AG10803 (cell line): ENCODE measurements around the gene RCOR3.

Source experiments
- DNase-seq: peaks from one replicate; pipeline ENCODE4 v3.0.0; 2010; ENCODE audit warnings: low read depth
- H3K4me3 ChIP-seq: 2 replicates; pipeline ENCODE4 v1.5.1; 2011; ENCODE audit warnings: mild to moderate bottlenecking, low read length, control low read depth
- TF ChIP-seq, protein P1 (sequence below): conservative IDR thresholded peaks from 2 replicates; pipeline ENCODE4 v1.5.1; 2011; ENCODE audit warnings: mild to moderate bottlenecking, low read length, control low read depth, inconsistent platforms

RCOR3 gene

DNA sequence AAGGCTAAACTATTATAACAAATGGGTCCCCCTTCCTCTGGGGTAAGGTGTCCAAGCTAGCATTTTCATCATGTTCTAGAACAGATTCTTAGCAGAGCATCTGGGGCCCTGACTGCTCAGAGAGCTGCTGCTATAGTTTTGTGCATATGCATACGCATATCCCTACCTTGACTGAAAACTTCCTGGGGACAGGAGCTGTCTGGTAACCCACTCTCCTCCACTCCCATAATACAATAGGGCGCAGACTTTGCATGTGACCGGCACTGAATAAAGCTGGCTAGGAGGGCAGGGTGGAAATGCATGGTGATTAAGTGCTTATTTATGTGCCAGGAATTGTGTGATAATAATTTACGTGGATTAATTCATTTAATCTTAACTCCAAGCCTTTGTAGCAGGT, 79.1 kb downstream of the RCOR3 start:
- DNase-seq: no peak
- H3K4me3 ChIP-seq: no peak overlapping the region
- TF ChIP-seq, protein P1, sequence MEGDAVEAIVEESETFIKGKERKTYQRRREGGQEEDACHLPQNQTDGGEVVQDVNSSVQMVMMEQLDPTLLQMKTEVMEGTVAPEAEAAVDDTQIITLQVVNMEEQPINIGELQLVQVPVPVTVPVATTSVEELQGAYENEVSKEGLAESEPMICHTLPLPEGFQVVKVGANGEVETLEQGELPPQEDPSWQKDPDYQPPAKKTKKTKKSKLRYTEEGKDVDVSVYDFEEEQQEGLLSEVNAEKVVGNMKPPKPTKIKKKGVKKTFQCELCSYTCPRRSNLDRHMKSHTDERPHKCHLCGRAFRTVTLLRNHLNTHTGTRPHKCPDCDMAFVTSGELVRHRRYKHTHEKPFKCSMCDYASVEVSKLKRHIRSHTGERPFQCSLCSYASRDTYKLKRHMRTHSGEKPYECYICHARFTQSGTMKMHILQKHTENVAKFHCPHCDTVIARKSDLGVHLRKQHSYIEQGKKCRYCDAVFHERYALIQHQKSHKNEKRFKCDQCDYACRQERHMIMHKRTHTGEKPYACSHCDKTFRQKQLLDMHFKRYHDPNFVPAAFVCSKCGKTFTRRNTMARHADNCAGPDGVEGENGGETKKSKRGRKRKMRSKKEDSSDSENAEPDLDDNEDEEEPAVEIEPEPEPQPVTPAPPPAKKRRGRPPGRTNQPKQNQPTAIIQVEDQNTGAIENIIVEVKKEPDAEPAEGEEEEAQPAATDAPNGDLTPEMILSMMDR: no peak

DNA sequence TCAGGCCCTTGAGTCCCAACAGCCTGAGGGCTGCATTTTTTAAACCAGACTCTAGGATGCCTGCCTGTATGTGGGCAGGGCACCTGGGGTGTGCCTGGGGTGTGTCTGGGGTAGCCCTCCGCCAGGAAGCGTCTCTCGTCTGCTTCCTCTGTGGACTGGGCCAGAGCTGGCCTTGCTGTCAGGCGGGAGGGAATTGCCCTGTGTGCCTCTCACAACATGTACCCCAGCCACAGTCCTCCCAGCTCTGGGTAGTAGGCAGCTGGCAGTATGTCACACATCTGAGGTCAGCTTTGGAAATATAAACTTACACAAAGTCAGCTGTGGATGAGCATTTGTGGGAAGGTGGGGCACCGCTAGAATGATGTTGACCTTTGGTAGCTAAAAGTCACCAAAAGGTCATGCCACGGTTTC, 80.5 kb downstream of the RCOR3 start:
- H3K4me3 ChIP-seq: no peak overlapping the region
- no peak for DNase-seq
- TF ChIP-seq, protein P1: no peak

DNA sequence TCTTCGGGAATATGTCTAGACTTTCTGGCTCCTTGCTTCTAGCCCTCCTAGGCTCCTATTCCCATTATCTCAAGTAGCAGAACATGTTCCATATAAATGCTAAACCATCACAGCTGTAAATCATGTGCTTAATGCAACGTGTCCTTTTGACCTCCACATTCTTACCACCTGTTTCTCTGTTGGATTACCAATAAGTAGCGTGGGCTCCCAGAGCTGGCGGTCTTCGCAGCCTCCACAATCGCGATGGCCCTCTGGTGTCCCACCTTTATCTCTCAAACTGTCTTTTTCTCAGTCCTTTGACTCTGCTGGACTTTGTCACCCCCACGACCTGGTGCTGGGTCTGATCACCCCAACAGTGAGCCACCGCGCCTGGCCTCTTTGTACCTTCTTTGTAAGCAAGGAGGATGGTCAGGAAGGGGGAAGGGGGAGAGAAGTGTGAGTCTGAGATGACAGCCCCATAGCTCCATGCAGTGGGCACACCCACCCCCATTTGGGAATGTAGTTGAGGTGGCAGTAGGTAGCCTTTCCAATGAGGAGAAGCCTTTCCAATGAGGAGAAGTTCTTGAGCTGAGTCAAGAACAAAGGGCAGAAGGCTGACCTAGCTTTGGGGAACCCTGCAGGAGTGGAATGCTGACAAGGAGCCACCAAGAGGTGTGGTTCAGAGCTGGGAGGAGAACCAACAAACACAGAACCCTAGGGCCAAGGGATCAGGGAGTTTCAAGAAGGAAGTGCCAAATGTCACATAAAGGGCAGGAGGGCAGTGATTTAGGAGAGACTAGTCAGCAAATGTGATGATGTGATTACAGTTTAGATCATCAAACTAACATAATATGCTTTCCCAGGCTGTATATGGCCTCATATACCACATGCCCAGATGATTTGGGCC, 81.7 kb downstream of the RCOR3 start:
- TF ChIP-seq, protein P1: no peak
- H3K4me3 ChIP-seq: no peak overlapping the region

DNA sequence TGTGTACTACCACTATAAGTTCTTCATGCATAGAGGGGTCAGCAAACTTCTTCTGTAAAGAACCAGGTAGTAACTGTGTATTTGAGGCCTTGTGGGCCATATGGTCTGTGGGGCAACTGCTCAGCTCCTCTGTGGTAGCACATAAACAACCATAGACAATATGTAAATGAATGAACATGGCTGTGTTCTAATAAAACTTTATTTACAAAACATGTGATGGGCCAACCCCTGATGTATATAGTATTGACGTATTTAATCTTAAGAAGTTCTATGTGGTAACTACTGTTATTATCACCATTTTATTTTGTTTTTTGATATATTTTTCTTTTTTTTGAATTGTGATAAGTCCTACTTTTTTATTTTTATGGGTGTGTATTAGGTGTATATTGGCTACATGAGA, 82.8 kb downstream of the RCOR3 start:
- no peak for DNase-seq

More for the DNA sequence above, 81.7 kb downstream of the RCOR3 start:
- no peak for DNase-seq

DNA sequence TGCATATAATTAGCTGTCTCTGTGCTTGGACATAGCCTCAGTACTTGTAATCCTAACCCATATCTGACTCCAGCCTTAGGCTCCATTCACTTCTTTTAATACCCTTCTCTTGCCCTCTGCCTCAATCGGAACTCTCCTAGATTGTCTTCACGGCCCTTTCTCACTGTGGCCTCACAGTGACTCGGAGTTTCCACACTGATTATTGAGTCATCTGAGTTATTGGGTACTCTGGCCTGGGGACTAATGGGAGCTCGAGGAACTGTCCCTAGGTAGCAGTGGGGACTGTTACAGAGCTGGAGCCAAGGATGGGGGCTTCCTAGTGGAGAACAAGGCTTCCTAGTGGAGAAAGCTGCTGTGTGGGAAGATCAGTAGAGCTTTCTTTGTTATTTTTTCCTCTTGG, 84.4 kb downstream of the RCOR3 start:
- no peak overlapping the region for H3K4me3 ChIP-seq
- TF ChIP-seq, protein P1: no peak
- DNase-seq: no peak

More for the DNA sequence above, 82.8 kb downstream of the RCOR3 start:
- TF ChIP-seq, protein P1: no peak
- H3K4me3 ChIP-seq: no peak overlapping the region

DNA sequence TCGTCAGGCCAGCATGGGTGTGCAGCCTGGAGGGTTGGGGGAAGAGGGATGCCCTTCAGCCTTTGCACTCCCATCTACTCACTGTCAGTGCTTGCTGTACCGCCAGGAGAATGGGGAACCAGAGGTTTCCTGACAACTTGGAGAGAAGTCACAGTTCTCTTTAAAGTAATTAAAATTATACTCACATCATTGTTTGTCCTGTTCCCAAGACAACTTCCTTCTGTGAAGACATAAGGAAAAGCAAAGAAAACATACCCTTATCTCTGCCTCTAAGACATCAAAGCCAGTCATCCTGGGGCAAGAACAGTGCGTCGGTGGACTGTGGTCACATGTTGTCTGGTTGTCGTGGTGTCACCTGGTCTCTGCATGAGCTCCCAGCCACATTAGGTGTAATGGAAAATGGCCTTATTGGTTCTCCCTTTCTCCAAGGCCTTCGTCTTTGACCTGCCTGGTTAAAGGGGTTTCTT, 85.0 kb downstream of the RCOR3 start:
- no peak for DNase-seq
- TF ChIP-seq, protein P1: no peak
- H3K4me3 ChIP-seq: no peak overlapping the region

DNA sequence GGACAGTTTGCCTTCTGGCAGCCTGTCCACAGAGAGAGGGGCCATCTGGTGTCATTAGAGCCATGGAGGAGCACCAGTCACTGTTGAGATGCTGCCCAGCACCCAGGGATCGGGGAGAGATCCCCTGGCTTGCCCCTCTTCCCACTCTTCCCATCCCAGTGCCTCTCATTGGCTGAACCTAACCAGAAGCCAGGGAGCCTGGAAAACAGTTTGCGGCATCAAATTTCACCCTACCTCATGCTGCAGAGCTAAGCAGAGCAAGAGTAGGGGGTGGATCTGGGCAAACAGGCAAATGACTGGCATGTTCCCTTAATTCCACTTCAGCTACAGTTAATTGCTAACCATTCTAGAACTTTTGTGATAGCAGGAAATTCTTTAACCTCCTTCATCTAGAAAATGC, 86.6 kb downstream of the RCOR3 start:
- no peak overlapping the region for H3K4me3 ChIP-seq
- TF ChIP-seq, protein P1: no peak
- DNase-seq: no peak
